ENCODE data around the gene ELP2. TPM values are rescaled to one million over a fixed set of nuclear protein-coding genes. Genes with fewer than 3 reads are reported as not detected.

ELP2 gene
- total and polyA plus RNA-seq, 9 of the 15 experiments (the other 6 are each of a cell fraction or from before 2014, with no cell fraction given) = 76.8 to 192 (median 140) TPM

- TF ChIP-seq POLR2AphosphoS5 (IDR thresholded peaks at IDR 0.05; ENCODE audit: control insufficient read depth, insufficient read depth, low read depth, low read length) (peak; percentile 90), THAP12 (CRISPR knock-in tag; IDR thresholded peaks at IDR 0.05) (no peak), NCOR1 (IDR thresholded peaks at IDR 0.05) (peak; percentile 95), SMAD1 (IDR thresholded peaks at IDR 0.05; ENCODE audit: low read depth, low read length, partially characterized antibody) (no peak), SIN3B (IDR thresholded peaks at IDR 0.05; ENCODE audit: low read depth) (no peak), STAT5A (IDR thresholded peaks at IDR 0.05; ENCODE audit: borderline replicate concordance, low read length) (peak; percentile 81; the same call in 1 of the 2 replicates), ZNF592 (IDR thresholded peaks at IDR 0.05) (peak; percentile 86), NFIC (IDR thresholded peaks at IDR 0.05) (peak; percentile 86), FIP1L1 (IDR thresholded peaks at IDR 0.05; ENCODE audit: low read depth, low read length, poor library complexity, severe bottlenecking) (no peak), KDM1A (IDR thresholded peaks at IDR 0.05) (peak; percentile 31 to 71; a peak in 3 of 4 replicates), SLC30A9 (CRISPR knock-in tag; IDR thresholded peaks at IDR 0.05) (no peak), ATF6 (CRISPR knock-in tag; IDR thresholded peaks at IDR 0.05) (no peak), ATF3 (IDR thresholded peaks at IDR 0.05) (peak; percentile 39; the same call in 1 of the 2 replicates), ATF3 (CRISPR knock-in tag; conservative IDR thresholded peaks at IDR 0.05) (no peak), ZNF639 (CRISPR knock-in tag; conservative IDR thresholded peaks at IDR 0.05 in 1 of 2, IDR thresholded peaks at IDR 0.05 in 1 of 2) (0 out of 4 replicates have a peak, but pooled peaks of 1 of the 2 experiments have one; percentile 43), NR2C2 (CRISPR knock-in tag; IDR thresholded peaks at IDR 0.05) (no peak), NR2C2 (tag; IDR thresholded peaks at IDR 0.05) (peak; percentile 61; the same call in 1 of the 2 replicates)
Measured at GRCh38 chr18:36200354-36200771, 70.7 kb downstream of the ELP2 start (continued).

All from K562 (cell line).